ENCODE measurements around the gene KCNJ16.

Gene KCNJ16

DNA sequence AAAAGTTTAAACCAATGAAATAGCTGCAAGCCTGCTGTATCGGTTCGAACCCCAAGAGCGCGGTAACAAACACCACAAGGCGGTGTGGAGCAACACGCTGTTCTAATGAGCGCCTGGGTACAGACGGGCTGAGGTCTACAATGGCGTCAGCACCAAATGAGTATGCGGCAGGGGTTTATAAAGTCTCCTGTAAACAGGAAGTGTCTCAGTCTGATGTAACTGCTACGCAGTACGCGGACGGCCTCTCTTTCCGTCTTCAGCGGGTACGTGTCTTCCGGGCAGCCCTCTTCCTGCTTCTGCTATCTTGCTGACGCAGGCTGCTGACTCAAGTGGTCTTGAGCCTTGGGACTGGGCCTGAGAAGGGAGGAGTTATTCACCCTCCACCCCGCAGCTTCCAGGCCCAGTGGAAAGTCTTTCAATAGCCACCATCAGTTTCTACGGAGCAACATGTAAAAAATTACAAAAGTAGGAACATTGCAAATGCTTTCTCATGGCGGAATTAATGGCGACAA is 53.8 kb downstream of the KCNJ16 start:
- DNase-seq (ENCODE audit: low read depth), result no peak

DNA sequence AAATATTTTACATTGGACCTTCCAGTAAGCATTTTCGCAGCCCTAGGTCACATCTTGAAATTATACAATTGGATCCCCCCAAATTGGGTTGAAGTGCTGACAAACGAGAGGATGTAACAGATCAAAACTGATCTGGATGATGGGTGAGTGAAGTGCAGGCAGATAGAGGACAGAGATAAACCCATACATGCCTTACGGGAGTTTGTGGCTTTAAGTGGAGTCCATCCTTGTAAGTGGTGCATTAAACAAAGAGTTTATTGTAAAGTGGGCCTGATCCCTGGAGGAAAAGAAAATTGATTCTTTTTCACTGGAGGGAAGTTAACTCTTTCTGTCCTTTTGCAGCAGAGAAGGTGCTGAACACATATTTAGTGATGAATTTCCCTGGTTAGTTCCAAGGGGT is 55.3 kb downstream of the KCNJ16 start:
- DNase-seq (ENCODE audit: low read depth), result no peak

DNA sequence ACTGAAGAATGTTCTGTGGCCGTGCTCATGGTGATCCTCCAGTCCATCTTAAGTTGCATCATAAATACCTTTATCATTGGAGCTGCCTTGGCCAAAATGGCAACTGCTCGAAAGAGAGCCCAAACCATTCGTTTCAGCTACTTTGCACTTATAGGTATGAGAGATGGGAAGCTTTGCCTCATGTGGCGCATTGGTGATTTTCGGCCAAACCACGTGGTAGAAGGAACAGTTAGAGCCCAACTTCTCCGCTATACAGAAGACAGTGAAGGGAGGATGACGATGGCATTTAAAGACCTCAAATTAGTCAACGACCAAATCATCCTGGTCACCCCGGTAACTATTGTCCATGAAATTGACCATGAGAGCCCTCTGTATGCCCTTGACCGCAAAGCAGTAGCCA is 57.5 kb downstream of the KCNJ16 start:
- DNase-seq (ENCODE audit: low read depth), result no peak

GRCh38 chr17:70134042-70134441 is 59.0 kb downstream of the KCNJ16 start:
- no peak for DNase-seq (ENCODE audit: low read depth)

DNA sequence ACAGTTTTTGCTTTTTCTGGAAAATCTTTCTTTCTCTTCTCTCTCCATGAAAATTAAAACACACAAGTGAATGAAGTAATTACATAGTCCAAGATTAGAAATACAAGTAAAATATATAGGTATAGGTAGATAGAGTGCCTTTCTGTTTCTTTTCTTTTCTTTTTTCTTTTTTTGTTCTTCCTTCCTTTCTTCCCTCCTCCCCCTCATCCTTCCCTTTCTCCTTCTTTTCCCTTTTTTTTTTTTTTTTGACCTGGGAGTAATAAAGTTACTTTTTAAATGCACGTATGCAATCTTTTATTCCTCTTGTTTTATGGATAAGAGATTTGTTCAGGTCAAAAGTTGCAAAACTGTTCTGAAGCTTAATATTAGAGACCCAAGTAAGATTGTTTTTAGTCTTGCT is 59.8 kb downstream of the KCNJ16 start:
- DNase-seq (ENCODE audit: low read depth), result no peak

DNA sequence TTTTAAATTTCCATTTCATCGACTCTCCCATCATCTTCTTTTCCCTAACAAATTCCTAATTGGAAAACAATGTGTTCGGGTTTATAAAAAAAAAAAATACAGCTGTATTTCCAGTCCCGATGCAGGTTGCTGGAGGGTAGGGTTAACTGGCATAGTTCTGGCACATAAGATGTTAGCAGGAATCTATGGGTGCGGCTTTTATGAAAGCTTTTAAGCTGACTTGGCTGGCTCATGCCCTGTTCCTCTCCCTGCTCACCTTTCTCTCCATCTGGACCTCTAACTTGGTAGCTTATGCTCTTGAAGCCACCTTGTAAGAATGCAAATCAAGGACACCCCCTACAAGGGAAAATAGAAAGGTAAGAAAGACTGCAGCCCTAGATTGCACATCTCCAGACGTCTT is 61.1 kb downstream of the KCNJ16 start:
- no peak for DNase-seq (ENCODE audit: low read depth)

DNA sequence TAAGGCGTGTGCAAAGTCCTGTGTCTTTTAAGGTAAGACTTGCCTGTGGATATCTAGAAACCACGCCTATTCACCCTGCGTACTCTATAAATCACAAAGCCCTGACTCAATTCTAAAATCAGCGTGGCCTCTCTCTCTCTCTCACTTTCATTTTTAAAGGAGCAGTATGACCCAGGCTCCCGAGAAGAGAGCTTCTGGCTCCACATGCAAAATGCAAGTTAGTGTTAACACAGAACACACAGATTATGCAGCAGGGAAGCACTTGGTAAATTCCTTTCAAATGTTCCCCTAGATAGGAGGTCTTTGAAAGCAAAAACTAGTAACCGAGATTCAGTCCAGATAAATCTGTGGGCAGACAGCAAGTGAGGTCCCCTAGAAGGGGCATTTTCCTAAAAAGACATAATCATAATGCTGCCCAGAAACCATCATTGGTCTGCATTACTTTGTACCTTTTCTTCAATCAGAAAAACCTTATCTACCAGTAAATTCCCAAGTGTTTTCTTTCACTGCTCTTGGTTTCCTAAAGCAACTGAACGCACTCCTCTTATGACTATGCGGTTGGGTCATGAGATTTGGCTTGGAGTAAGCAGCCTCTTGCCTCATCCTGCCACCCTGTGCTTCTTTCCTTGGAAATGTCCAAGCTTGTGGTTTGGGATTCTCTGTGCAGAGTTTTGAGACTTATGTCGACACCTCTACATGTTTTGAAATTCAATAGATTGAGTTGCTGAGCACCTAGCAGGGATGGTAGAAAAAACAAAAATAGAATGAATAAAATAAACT is 62.6 kb downstream of the KCNJ16 start:
- DNase-seq (ENCODE audit: low read depth), result no peak

- DNase-seq (ENCODE audit: low read depth), result no peak
Measured at GRCh38 chr17:70138291-70138865, 63.4 kb downstream of the KCNJ16 start.

DNA sequence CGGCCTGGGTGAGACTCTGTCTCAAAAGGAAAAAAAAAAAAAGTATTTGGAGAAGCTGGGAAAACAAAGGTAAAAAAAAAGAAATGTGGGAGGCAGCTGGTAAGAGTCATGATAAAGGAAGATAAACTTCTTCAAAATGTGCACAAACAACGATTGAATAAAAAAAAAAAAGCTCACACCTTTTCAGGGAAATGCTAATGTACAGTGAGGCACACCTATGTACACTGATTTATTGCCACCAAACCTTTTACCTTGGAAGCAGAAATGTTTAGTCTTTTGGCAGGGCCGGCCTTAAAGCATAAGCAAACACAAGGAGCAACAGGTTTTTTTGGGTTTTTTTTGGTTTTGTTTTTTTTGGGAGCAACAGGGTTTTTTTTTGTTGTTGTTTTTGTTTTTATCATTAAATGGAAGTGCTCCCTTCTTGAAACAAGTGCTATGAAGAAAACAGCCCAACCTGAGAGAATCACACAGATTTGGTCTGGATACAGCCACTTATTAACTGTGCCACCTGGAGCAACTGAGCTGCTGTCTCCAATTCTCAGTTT is 64.5 kb downstream of the KCNJ16 start:
- no peak for DNase-seq (ENCODE audit: low read depth)

DNA sequence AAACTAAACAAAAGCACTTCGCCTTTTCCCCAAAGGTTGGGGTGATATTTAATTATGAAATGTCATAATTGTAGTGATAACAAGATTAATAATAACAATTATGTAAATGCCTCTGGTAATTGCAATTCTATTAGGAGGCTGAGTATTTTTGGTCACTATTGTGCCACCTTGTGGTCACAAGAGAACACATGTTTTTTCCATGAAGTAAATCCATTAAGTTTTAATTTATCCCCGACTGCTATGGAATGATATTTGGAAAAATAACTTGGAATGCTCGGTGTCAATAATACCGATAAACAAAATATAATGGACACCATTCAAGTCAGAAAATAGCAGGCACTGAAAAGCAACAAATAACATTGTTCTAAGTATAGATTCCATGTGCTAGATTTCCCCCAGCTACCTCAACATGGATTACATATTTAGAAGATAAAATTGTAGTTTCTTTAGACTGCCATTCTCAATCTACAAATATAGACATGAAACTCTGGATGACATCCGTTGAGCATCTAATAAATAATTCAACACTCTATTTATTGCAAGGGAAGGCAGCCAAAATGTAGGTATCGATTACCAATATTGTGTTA is 69.3 kb downstream of the KCNJ16 start:
- DNase-seq (ENCODE audit: low read depth), result no peak

DNA sequence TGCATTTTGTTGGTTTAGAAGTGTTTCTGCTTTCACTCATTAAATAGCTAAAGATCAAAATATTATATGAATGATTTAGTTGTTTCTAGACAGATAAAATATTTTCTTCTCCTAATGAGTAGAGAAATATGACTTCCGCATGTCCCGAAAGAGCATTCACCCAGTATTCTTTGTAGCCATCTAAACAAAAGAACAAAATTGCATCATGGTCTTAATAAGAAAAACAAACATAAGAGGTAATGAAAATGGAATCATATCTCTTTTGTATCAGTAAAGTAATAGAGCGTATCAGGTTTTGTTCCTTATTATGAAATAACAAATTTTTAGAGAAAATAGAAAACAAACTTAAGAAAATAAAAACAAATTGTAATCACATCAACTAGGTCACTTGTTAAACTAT is 78.2 kb downstream of the KCNJ16 start:
- DNase-seq (ENCODE audit: low read depth), result no peak

GRCh38 chr17:70157151-70157550 is 82.1 kb downstream of the KCNJ16 start:
- DNase-seq (ENCODE audit: low read depth), result no peak

- no peak for DNase-seq (ENCODE audit: low read depth)
Measured at GRCh38 chr17:70158180-70158579, 83.2 kb downstream of the KCNJ16 start.

- no peak for DNase-seq (ENCODE audit: low read depth)
Measured at GRCh38 chr17:70158591-70158990, 83.6 kb downstream of the KCNJ16 start.

GRCh38 chr17:70159980-70160379 is 85.0 kb downstream of the KCNJ16 start:
- DNase-seq (ENCODE audit: low read depth), result no peak

DNA sequence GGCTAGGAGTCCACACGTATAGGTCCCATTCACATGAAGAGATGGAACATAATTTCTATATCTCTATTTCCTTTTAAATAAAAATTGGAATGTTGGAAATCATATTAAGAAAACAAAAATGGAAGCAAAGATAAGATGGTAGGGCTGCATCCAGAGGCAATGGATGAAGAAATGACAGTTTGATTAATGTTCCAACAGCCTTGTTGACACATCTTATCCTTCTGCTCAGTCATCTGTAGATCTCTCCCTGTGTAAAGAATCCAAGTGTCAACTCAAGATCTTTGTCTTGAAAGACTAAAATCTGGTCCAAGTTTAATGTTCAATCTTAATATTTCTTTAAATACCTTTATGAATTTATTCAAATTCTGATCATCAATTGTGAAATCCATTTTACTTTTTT is 86.5 kb downstream of the KCNJ16 start:
- no peak for DNase-seq (ENCODE audit: low read depth)

DNA sequence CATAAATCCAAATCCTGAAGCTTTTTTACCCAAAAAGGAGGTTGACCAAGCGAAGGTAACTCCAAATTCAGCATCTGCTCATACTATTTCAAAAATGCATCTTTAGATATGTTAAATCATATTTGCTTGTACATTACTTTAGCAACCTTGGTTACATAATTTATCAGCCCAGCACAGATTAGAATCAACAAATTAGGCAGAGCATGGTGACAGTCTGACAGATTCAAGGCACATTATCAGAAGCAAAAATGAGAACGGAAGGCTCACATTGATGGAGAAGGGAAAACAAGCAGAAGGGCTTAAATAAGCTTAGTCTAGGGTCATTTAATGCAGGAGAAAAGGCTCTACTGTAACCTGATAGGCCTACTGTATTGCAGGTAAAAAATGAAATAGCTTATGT is 90.4 kb downstream of the KCNJ16 start:
- DNase-seq (ENCODE audit: low read depth), result no peak

- no peak for DNase-seq (ENCODE audit: low read depth)
Measured at GRCh38 chr17:70166615-70167014, 91.6 kb downstream of the KCNJ16 start.

- DNase-seq (ENCODE audit: low read depth), result no peak
Measured at GRCh38 chr17:70168044-70168976, 93.3 kb downstream of the KCNJ16 start.

- peak; percentile 13 for DNase-seq (ENCODE audit: low read depth)
Measured at GRCh38 chr17:70168977-70169708, 94.1 kb downstream of the KCNJ16 start, which contains the start of gene KCNJ2. TSS of gene KCNJ2 (plus strand) at chr17:70169532. CDS start at chr17:70175040, 5,508 bp downstream.

Measured in stimulated activated CD4-positive, alpha-beta T cell treated with anti-CD3 and anti-CD28 coated beads, Interleukin-2, amount 100 ng/mL, for 4 hours (primary cell).